GM19238 (cell line): ENCODE measurements around the gene ARHGAP22.

Experiments
- DNase-seq: peaks from one replicate; pipeline ENCODE4 v3.0.0; 2011; ENCODE audit warnings: low spot score; ENCODE audit not compliant: insufficient read length

Gene ARHGAP22

GRCh38 chr10:48516911-48517310 lies 88.0 kb downstream of the ARHGAP22 start:
- no peak for DNase-seq

GRCh38 chr10:48514916-48515315 lies 90.0 kb downstream of the ARHGAP22 start:
- no peak for DNase-seq

GRCh38 chr10:48514255-48514654 lies 90.6 kb downstream of the ARHGAP22 start:
- DNase-seq, result no peak

GRCh38 chr10:48512861-48513260 lies 92.0 kb downstream of the ARHGAP22 start:
- DNase-seq, result no peak

GRCh38 chr10:48511875-48512231 lies 93.0 kb downstream of the ARHGAP22 start:
- no peak for DNase-seq

- no peak for DNase-seq
These were observed 93.6 kb downstream of the ARHGAP22 start for GRCh38 chr10:48511066-48511874.

GRCh38 chr10:48509974-48510692 lies 94.7 kb downstream of the ARHGAP22 start:
- DNase-seq, result no peak

- DNase-seq, result no peak
These were observed 95.8 kb downstream of the ARHGAP22 start for GRCh38 chr10:48508791-48509772.

GRCh38 chr10:48507933-48508790 lies 96.7 kb downstream of the ARHGAP22 start:
- DNase-seq, result no peak

GRCh38 chr10:48507494-48507893 lies 97.4 kb downstream of the ARHGAP22 start:
- DNase-seq, result no peak

GRCh38 chr10:48506147-48506917 lies 98.5 kb downstream of the ARHGAP22 start:
- DNase-seq, result no peak

- no peak for DNase-seq
These were observed 99.3 kb downstream of the ARHGAP22 start for GRCh38 chr10:48505394-48506112.

- no peak for DNase-seq
These were observed 100.6 kb downstream of the ARHGAP22 start for GRCh38 chr10:48504141-48504885.

- no peak for DNase-seq
These were observed 101.5 kb downstream of the ARHGAP22 start for GRCh38 chr10:48503293-48503911.

- DNase-seq, result no peak
These were observed 102.1 kb downstream of the ARHGAP22 start for GRCh38 chr10:48502791-48503190.

GRCh38 chr10:48501787-48502771 lies 102.8 kb downstream of the ARHGAP22 start:
- no peak for DNase-seq

- DNase-seq, result no peak
These were observed 103.6 kb downstream of the ARHGAP22 start for GRCh38 chr10:48501226-48501625.
